Left renal cortex interstitium (tissue), 4 donors: ENCODE results near the gene STK35. TPM values are rescaled to one million over a fixed set of nuclear protein-coding genes. Genes with fewer than 3 reads are reported as not detected.
"Not testable (repeated sequence)": the region's sequence is repeated elsewhere in the genome, so short reads cannot be mapped to it uniquely, and the experiment has no call there.

Source experiments
- DNase-seq, 4 donors: peaks; one replicate each; pipeline ENCODE4 v3.0.0-alpha.2; 2013; ENCODE audit warnings: low read depth in 4 of 4, low spot score in 2 of 4, missing footprints in 1 of 4
- polyA plus RNA-seq, 4 donors: library from polyadenylated mRNA; unstranded; fragments of 120-200 nt; gene quantifications; one replicate each; pipeline ENCODE4 v1.2.1, GENCODE V29; 2013; ENCODE audit not compliant: insufficient read length in 4 of 4

STK35 gene
- polyA plus RNA-seq, 4 donors = 15.3 to 21.1 (median 17.0) TPM

DNA sequence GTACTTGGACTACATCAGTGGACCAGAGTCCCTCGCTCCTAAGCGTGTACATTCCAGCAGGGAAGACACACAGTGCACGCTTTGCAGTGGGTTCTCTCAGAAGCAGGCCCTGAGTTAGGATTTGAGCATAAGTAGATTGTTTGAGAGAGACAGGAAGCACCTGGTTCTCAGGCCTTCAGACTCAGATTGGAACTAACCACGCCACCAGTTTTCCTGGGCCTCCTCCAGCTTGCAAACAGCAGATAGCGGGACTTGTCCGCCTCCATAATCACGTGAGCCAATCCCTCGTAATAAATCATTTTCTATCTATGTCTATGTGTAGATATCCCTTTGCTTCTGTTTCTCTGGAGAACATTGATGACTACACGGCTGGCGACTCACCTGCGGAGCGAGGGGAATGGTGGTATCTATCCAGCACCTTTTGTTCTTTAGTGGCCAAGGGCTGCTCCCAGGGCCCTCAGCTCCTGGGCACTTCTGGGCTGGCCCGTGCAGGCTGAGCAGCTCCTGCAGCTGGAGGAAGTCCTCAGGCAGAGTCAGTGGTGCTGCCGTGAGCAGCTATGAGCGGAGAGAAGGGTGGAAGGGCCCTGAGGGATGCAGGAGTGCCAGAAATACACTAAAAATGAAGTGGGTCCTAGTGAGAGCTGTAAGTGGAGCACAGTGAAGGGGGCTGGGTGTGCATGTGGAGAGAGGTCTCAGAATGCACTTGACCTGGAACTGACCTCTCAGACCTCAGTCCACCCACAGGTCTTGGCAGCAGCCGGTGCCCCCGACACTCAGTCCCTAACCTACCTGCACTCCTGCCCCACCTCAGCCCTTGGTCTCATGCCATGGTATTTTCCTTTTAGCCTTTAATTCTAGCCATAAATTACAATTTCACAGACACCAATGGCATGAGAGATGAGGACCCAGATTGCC lies 76.9 kb downstream of the STK35 start:
- no peak for DNase-seq

DNA sequence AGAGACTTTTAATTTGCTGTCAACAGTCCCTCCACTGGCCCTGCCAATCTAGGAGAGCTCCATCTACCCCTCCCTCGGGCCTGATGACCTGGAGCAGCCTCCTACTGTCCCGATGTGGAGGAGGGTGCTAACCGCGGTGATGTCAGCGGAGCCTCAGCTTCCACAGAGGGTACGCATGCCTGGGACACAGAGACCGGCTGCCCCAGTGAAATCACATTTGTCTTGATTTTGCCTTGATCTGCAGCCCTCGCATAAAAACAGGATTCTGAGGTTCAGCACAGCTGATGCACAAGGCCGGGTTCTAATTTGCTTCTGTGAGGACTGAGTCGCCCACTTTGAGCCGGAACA lies 77.6 kb downstream of the STK35 start:
- DNase-seq = no peak

DNA sequence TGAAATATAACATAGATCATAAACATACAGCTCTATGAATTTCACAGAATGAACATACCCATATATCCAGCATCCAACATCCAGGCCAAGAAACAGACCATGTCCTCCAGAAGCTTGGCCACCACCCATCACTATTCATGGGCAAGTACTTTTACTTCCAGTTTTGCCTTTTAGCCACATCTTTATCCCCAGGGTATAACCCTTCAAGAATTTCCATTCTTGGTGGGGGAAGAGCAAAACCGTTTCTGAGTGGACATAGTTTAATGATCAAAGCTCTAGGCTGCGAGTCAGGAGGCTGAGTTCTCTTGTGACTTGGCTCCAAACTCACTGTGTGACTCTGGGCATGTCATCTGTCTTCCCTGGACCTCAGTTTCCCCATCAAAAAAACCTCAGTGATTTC lies 78.3 kb downstream of the STK35 start:
- no peak for DNase-seq

DNA sequence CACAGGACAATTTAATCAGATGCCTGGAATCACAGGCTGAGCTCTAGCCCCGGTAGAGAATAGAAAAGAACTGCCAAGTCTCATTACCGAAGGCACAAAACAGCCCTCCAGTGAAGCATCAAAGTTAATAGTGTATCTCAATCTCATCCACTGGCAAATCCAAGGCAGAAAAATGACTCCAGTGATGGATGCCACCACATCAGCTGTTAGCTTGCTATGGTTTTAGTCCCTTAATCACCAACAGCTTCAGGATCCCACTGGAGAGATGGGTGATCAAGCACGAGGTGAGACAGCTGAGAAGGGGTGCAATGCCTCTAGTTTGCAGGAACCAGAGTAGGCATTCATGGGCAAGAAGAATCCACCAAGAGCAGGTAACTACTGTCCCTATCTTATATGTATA lies 81.8 kb downstream of the STK35 start:
- DNase-seq = no peak

DNA sequence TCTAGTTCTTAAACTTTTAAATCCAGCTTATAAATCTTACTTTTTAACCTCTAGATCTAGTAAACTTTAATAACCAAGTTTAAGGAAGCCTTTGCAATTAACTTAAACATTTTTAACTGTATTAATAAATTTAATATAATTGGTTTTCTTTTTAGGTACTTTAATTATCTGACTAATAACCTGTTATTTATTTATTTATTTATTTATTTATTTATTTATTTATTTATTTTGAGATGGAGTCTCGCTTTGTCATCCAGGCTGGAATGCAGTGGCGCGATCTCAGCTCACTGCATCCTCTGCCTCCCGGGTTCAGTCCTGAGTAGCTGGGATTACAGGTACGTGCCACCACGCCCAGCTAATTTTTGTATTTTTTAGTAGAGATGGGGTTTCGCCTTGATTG lies 83.3 kb downstream of the STK35 start:
- DNase-seq = not testable (repeated sequence)

DNA sequence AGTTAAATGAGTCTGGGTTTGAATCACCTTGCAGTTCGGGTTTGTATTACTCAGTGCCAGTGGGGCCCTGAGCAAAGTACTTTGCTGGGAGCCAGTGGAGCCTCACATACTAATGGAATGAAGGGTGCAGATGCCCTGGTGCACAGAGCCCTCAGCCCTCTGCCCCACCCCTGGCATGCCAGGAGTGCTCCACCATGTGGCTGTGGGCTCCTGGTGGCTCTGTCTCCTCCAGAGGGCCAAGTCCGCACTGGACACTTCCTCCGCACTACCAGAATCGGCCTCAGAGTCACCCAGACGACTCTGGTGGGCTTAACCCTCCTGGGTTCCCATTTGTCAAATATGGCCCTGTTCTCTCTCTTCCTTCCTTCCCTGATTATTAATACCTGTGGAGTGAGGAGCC lies 94.0 kb downstream of the STK35 start:
- DNase-seq = no peak

DNA sequence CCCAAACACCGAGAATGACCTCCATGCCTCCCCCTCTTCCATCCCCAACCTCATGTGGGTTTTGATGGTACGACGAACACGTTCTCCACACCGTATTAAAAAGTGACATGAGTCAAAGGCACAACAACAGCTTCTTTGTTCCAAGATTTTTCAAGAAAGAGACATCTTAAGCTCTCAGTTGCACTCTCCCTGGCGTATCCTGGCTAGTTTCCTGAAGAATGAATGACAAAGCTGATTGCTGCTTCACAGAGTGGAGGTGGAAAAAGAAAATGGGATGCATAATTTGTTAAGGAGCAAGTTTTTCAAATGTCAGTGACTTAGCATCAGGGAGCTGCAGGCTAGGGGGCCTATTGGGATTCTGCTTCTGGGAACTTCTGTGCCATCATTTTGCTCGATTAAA lies 95.5 kb downstream of the STK35 start:
- DNase-seq = no peak

Other genes starting within 250 kb of the STK35 start
- gene SIRPA, start 206.4 kb upstream of the STK35 start, polyA plus RNA-seq = 10 to 100 TPM; 25.1 to 30.2 (median 26.6) TPM
- under 1 TPM; 0.22 to 0.44 (median 0.38) TPM for gene PDYN, start 107.8 kb upstream of the STK35 start, polyA plus RNA-seq
- gene TGM3, start 194.2 kb downstream of the STK35 start, polyA plus RNA-seq = under 1 TPM; 0.54 to 0.98 (median 0.88) TPM